ENCODE data around the gene CHML. TPM values are rescaled to one million over a fixed set of nuclear protein-coding genes. Genes with fewer than 3 reads are reported as not detected.
"Not testable (repeated sequence)": the region's sequence is repeated elsewhere in the genome, so short reads cannot be mapped to it uniquely, and the experiment has no call there.

CHML gene
- total and polyA plus RNA-seq, 10 of the 15 experiments (the other 5 are each of a cell fraction or from before 2014, with no cell fraction given) = 2.0 to 15.5 (median 6.0) TPM

DNA sequence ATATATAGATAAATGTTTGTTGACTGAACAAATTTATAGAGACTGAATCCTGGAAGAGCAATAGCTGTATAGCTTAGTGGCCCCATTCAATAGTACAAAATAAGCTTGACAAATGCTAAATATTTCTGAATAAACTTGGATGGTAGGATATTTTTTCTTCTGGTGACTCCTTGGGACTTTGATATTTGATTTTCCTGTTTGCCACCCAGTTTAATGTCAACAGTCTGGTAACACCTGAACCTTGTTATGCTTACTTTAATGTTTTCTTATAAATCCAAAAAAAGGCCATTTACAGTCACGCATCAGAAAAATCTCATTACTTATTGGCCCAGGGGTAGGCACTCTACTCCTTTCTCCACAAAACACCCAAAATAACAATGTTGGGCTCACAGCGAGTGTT is 42.8 kb upstream of the CHML start (continued):
- TF ChIP-seq FOS (IDR thresholded peaks at IDR 0.05; ENCODE audit: borderline replicate concordance, extremely low read depth, insufficient read length) = no peak

GRCh38 chr1:241681861-241682448 is 41.8 kb upstream of the CHML start:
- H3K9ac ChIP-seq (ENCODE audit: control insufficient read depth, insufficient read depth, low read length); BruUV-seq (replicated peaks); POLR2A ChIA-PET; in situ Hi-C loops (cut with MboI); H3K4me1 ChIP-seq (ENCODE audit: control insufficient read depth, insufficient read depth, low read length); H3K27me3 ChIP-seq (replicated peaks in 1 of 2; ENCODE audit: control insufficient read depth in 2 of 2, insufficient read depth in 2 of 2, low read length in 1 of 2); H3K4me2 ChIP-seq (ENCODE audit: control insufficient read depth, insufficient read depth); SMC1A ChIA-PET (ENCODE audit: uncharacterized antibody, unreplicated experiment); H2AFZ ChIP-seq (ENCODE audit: control insufficient read depth, low read depth, low read length); H3K4me3 ChIP-seq; RAD21 ChIA-PET (ENCODE audit: unreplicated experiment); H3K9me3 ChIP-seq (replicated peaks; ENCODE audit: control insufficient read depth, insufficient read depth, low read length); CTCF ChIA-PET; H3K27ac ChIP-seq (ENCODE audit: control insufficient read depth, insufficient read depth); H4K20me1 ChIP-seq (ENCODE audit: control insufficient read depth, insufficient read depth); H3K79me2 ChIP-seq (ENCODE audit: control insufficient read depth, insufficient read depth, low read length); FAIRE-seq; ATAC-seq; H3K36me3 ChIP-seq (ENCODE audit: control insufficient read depth in 2 of 2, insufficient read depth in 2 of 2, low read length in 1 of 2); DNase-seq (ENCODE audit: low read depth, low spot score); intact Hi-C loops (cut with micrococcal nuclease; ENCODE audit: unreplicated experiment): not testable (repeated sequence)
- 0% methylated on average over 4 of the region's 4 CpGs for WGBS (ENCODE audit: insufficient coverage, insufficient replicate concordance, low lambda C conversion rate, missing lambda C conversion rate)

GRCh38 chr1:241679961-241680360 is 39.8 kb upstream of the CHML start:
- ChIA-PET RAD21 (ENCODE audit: unreplicated experiment) (no interaction called here), SMC1A (ENCODE audit: uncharacterized antibody, unreplicated experiment) (interaction anchor here (1.5 kb wide), 1 partner anchor 66 kb away, joined by 3 read pairs; no protein-coding TSS in a partner anchor), CTCF (no interaction called here), POLR2A (no interaction called here)
- no peaks in the 10 kb centered on the region for H3K36me3 ChIP-seq (ENCODE audit: control insufficient read depth in 2 of 2, insufficient read depth in 2 of 2, low read length in 1 of 2)
- FAIRE-seq (no peak), DNase-seq (ENCODE audit: low read depth, low spot score) (no peak), ATAC-seq (no peak)
- no peak overlapping the region for H3K4me3 ChIP-seq
- H3K79me2 ChIP-seq (ENCODE audit: control insufficient read depth, insufficient read depth, low read length) = no peaks in the 10 kb centered on the region
- H3K9ac ChIP-seq (ENCODE audit: control insufficient read depth, insufficient read depth, low read length) = no peak overlapping the region
- intact Hi-C loops (cut with micrococcal nuclease; ENCODE audit: unreplicated experiment) = no loop called here
- peaks cover 4% of the 10 kb centered on the region; the same call in 1 of the 2 replicates for H3K4me1 ChIP-seq (ENCODE audit: control insufficient read depth, insufficient read depth, low read length)
- H3K9me3 ChIP-seq (replicated peaks; ENCODE audit: control insufficient read depth, insufficient read depth, low read length) = no peaks in the 10 kb centered on the region
- no peaks in the 10 kb centered on the region for H4K20me1 ChIP-seq (ENCODE audit: control insufficient read depth, insufficient read depth)
- BruUV-seq (replicated peaks) = no TSS peak
- no peak overlapping the region for H3K4me2 ChIP-seq (ENCODE audit: control insufficient read depth, insufficient read depth)
- in situ Hi-C loops (cut with MboI) = no loop called here
- no peak overlapping the region for H3K27ac ChIP-seq (ENCODE audit: control insufficient read depth, insufficient read depth)
- H2AFZ ChIP-seq (ENCODE audit: control insufficient read depth, low read depth, low read length) = no peak overlapping the region
- WGBS (ENCODE audit: insufficient coverage, insufficient replicate concordance, low lambda C conversion rate, missing lambda C conversion rate) = 4% methylated on average over 3 of the region's 3 CpGs
- H3K27me3 ChIP-seq (replicated peaks in 1 of 2; ENCODE audit: control insufficient read depth in 2 of 2, insufficient read depth in 2 of 2, low read length in 1 of 2) = no peaks in the 10 kb centered on the region
- TF ChIP-seq SP1 (IDR thresholded peaks at IDR 0.05; ENCODE audit: low read depth, low read length) = no peak
- TF ChIP-seq, protein P1, sequence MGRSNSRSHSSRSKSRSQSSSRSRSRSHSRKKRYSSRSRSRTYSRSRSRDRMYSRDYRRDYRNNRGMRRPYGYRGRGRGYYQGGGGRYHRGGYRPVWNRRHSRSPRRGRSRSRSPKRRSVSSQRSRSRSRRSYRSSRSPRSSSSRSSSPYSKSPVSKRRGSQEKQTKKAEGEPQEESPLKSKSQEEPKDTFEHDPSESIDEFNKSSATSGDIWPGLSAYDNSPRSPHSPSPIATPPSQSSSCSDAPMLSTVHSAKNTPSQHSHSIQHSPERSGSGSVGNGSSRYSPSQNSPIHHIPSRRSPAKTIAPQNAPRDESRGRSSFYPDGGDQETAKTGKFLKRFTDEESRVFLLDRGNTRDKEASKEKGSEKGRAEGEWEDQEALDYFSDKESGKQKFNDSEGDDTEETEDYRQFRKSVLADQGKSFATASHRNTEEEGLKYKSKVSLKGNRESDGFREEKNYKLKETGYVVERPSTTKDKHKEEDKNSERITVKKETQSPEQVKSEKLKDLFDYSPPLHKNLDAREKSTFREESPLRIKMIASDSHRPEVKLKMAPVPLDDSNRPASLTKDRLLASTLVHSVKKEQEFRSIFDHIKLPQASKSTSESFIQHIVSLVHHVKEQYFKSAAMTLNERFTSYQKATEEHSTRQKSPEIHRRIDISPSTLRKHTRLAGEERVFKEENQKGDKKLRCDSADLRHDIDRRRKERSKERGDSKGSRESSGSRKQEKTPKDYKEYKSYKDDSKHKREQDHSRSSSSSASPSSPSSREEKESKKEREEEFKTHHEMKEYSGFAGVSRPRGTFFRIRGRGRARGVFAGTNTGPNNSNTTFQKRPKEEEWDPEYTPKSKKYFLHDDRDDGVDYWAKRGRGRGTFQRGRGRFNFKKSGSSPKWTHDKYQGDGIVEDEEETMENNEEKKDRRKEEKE (IDR thresholded peaks at IDR 0.05) = no peak
- no peak for TF ChIP-seq PAX8 (IDR thresholded peaks at IDR 0.05)
- no peak for TF ChIP-seq SMAD5 (IDR thresholded peaks at IDR 0.05; ENCODE audit: low read depth)
- TF ChIP-seq RAD21 (IDR thresholded peaks at IDR 0.05; ENCODE audit: insufficient read depth, low read depth, low read length) = no peak
- no peak for TF ChIP-seq SMC3 (IDR thresholded peaks at IDR 0.05; ENCODE audit: borderline replicate concordance, low read length)
- TF ChIP-seq ZBTB11 (CRISPR knock-in tag; IDR thresholded peaks at IDR 0.05) = no peak
- TF ChIP-seq FOXK2 (IDR thresholded peaks at IDR 0.05) = no peak
- no peak for TF ChIP-seq GATAD2B (conservative IDR thresholded peaks at IDR 0.05; ENCODE audit: low read depth)

Measured in GM12878 (cell line).